Erythroblast (primary cell): ENCODE measurements around the gene TEX50.

Source experiments
- GATA1 ChIP-seq: IDR thresholded peaks from 2 replicates; pipeline ENCODE4 v1.6.1; 2011; ENCODE audit warnings: low read depth, mild to moderate bottlenecking, control low read depth, low read length, moderate library complexity
- POLR2A ChIP-seq: IDR thresholded peaks from 2 replicates; pipeline ENCODE4 v1.6.1; 2011; ENCODE audit warnings: mild to moderate bottlenecking, low read length

GRCh38 chr1:173603056-173603591, 32.0 kb upstream of the TEX50 start, which contains the start of gene SLC9C2:
- TF ChIP-seq POLR2A (no peak), GATA1 (no peak)
